CD4-positive, CD25-positive, alpha-beta regulatory T cell (primary cell): ENCODE results near the gene DCAF8. TPM values are rescaled to one million over a fixed set of nuclear protein-coding genes. Genes with fewer than 3 reads are reported as not detected.

ENCODE experiments used
- ATAC-seq, 2 donors: fragments of 150-1000 bp; cut with Tn5 transposase; one replicate each; pipeline ENCODE4 v1.10.0; 2021; ENCODE audit warnings: low read depth in 2 of 2, moderate number of reproducible peaks in 2 of 2, moderate library complexity in 1 of 2
- DNase-seq, 3 donors: peaks; one replicate each; pipeline versions ENCODE4 v3.0.0 to v3.0.0-alpha.2; 2012 to 2022; ENCODE audit warnings: mixed read lengths in 1 of 3
- H3K27ac ChIP-seq: one replicate; pipeline ENCODE4 v1.7.0; 2013; ENCODE audit warnings: mild to moderate bottlenecking, low read length; ENCODE audit not compliant: insufficient read depth, poor library complexity, severe bottlenecking
- H3K27me3 ChIP-seq: one replicate; pipeline ENCODE4 v1.7.0; 2013; ENCODE audit warnings: low read length; ENCODE audit not compliant: control insufficient read depth, insufficient read depth
- H3K36me3 ChIP-seq: one replicate; pipeline ENCODE4 v1.7.0; 2013; ENCODE audit warnings: mild to moderate bottlenecking, low read length, moderate library complexity; ENCODE audit not compliant: control insufficient read depth, insufficient read depth
- H3K4me1 ChIP-seq: 2 replicates; pipeline ENCODE4 v1.7.0; 2013; ENCODE audit warnings: mild to moderate bottlenecking, low read length; ENCODE audit not compliant: insufficient read depth, control insufficient read depth, poor library complexity, severe bottlenecking
- H3K4me3 ChIP-seq: one replicate; pipeline ENCODE4 v1.7.0; 2013; ENCODE audit warnings: low read depth, mild to moderate bottlenecking, low read length, moderate library complexity
- H3K9me3 ChIP-seq, 2 experiments: 1 replicate in 1 of 2; 2 replicates in 1 of 2; pipeline ENCODE4 v1.7.0; 2013; ENCODE audit warnings: low read length in 2 of 2, mild to moderate bottlenecking in 1 of 2, moderate library complexity in 1 of 2; ENCODE audit not compliant: control insufficient read depth in 2 of 2
- H3K27ac Mint-ChIP-seq, 3 donors: one replicate each; pipeline ENCODE4 v1.8.0; 2020 to 2022; ENCODE audit warnings: mild to moderate bottlenecking in 3 of 3, mixed read lengths in 3 of 3, moderate library complexity in 2 of 3
- H3K27me3 Mint-ChIP-seq: one replicate; pipeline ENCODE4 v1.8.0; 2022; ENCODE audit warnings: mild to moderate bottlenecking, mixed read lengths
- H3K36me3 Mint-ChIP-seq: one replicate; pipeline ENCODE4 v1.8.0; 2020; ENCODE audit warnings: mixed read lengths
- H3K4me1 Mint-ChIP-seq, 4 donors: one replicate each; pipeline ENCODE4 v1.8.0; 2020 to 2022; ENCODE audit warnings: mixed read lengths in 4 of 4, mild to moderate bottlenecking in 1 of 4
- H3K4me3 Mint-ChIP-seq, 4 donors: one replicate each; pipeline ENCODE4 v1.8.0; 2020 to 2022; ENCODE audit warnings: mild to moderate bottlenecking in 4 of 4, mixed read lengths in 4 of 4, moderate library complexity in 3 of 4
- H3K9me3 Mint-ChIP-seq, 7 donors: one replicate each; pipeline ENCODE4 v1.8.0; 2020 to 2022; ENCODE audit warnings: mixed read lengths in 7 of 7, mild to moderate bottlenecking in 3 of 7, moderate library complexity in 2 of 7
- polyA plus RNA-seq, 4 donors: library from polyadenylated mRNA; unstranded; fragments of 300-500 nt; fragmentation: Illumina TruSeq; gene quantifications; one replicate each; pipeline ENCODE4 v1.2.3, GENCODE V29; 2021
- total RNA-seq: library from RNA; stranded (reverse); gene quantifications from one replicate; pipeline ENCODE4 v1.2.3, GENCODE V29; 2022

The DCAF8 gene
- total and polyA plus RNA-seq, 5 donors from 2014 or later = 50.3 to 182 (median 56.2) TPM

DNA sequence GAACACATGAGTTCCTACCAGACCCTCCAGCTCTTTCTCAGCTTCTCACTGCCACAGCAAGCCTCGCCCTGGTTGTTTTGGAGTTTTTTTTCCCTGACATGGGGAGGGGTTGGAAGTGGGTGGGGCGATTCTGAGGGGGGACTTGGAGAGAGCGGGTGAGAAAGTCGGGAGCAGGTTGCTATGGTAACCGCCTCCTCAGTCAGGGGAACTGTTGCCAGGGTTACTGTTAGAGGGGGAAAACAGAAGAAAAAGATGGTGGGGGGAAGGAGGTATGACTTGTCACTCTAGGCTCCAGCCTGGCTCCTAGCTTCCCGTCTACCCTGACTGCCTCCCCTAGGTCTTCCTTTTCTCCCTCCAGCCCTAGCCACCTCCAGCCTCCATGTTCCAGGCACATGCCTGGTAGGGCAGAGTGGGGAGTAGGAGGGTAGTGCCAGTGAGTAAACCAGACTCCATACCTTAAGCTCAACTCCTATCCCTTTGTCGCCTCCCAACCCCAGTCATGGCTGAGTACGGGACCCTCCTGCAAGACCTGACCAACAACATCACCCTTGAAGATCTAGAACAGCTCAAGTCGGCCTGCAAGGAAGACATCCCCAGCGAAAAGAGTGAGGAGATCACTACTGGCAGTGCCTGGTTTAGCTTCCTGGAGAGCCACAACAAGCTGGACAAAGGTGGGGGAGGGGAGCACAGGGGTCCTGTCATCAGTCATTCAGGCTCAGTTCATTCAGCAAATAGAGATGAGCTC is 51.1 kb downstream of the DCAF8 start:
- Histone ChIP-seq H3K27ac (no peak overlapping the region), H3K4me3 (no peak overlapping the region), H3K36me3 (peaks cover 47% of the 10 kb centered on the region), H3K27me3 (no peaks in the 10 kb centered on the region), H3K4me1 (peaks cover 3% of the 10 kb centered on the region), H3K9me3 (no peaks in the 10 kb centered on the region)
- Mint-ChIP-seq H3K9me3 (no peaks in the 10 kb centered on the region), H3K4me1 (peaks cover 0 to 43% (median 24%) of the 10 kb centered on the region in 4 donors), H3K27me3 (no peaks in the 10 kb centered on the region), H3K36me3 (peaks cover 30% of the 10 kb centered on the region), H3K4me3 (no peak overlapping the region), H3K27ac (no peak overlapping the region)
- ATAC-seq (no peak), DNase-seq (no peak)

DNA sequence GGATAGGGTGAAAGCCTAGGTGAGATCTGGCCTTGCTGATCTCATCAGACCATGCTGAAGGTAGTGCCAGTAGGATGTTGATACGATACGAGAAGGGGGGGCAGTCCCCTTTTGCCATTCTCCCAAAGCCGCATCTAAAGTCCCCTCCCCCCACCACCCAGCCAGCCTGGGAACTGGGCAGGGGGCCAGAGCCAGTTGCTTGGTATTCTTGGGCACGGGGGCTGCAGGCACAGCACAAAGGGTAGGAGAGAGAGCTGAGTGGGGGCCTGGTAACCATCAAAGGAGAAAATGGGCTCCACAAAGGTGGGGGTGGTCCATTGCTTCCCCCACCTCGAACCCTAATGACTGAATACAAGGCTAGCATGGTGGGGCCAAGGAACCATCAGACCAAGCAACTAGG is 51.8 kb downstream of the DCAF8 start:
- H3K36me3 ChIP-seq = peaks cover 40% of the 10 kb centered on the region
- H3K36me3 Mint-ChIP-seq = peaks cover 26% of the 10 kb centered on the region
- H3K27me3 ChIP-seq = no peaks in the 10 kb centered on the region
- H3K9me3 ChIP-seq = no peaks in the 10 kb centered on the region
- H3K4me1 ChIP-seq = peaks cover 8% of the 10 kb centered on the region
- H3K4me1 Mint-ChIP-seq = peaks cover 0 to 48% (median 27%) of the 10 kb centered on the region in 4 donors
- peak overlapping the region in 2 of 3 donors; percentile 39 to 62 for H3K27ac Mint-ChIP-seq
- H3K4me3 ChIP-seq = no peak overlapping the region
- no peak overlapping the region for H3K4me3 Mint-ChIP-seq
- H3K9me3 Mint-ChIP-seq = no peaks in the 10 kb centered on the region
- no peak for DNase-seq
- no peak overlapping the region for H3K27ac ChIP-seq
- ATAC-seq = no peak
- H3K27me3 Mint-ChIP-seq = no peaks in the 10 kb centered on the region

DNA sequence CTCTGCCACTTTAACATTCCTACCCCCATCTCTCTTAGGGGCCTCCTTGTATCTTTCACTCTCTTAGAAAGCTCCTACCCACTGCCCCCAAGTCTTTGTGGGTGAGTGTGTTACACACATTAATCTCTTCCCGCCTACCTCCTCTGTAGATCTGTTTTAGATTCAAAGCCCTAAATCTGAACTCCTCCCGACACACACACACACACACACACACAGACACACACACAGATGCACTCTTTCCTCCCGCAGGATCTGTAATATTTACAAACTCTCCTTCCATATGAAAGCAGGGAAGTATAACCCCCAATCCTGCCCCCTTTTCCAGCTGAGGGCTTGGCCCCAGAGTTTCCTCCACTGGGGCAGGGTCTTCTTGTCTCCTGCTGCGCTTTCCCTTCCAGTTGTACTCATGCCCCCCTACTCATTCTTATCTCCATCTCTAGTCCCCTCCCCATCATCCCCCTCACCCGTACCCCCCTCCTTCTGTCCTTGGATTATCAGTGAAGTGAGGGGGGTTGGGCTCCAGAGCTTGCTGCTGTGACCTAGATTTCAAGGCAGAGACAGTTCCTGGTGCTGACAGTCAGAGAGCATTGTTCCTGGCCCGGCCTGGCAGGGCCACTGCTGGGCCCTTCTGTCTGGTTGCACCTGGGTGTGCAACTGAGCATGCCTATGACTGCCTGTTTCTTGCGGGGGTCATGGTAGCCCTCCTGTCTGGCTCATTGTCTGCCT is 52.9 kb downstream of the DCAF8 start:
- Histone ChIP-seq H3K4me1 (peaks cover 14% of the 10 kb centered on the region), H3K27ac (no peak overlapping the region), H3K4me3 (no peak overlapping the region), H3K9me3 (no peaks in the 10 kb centered on the region), H3K27me3 (no peaks in the 10 kb centered on the region), H3K36me3 (peaks cover 30% of the 10 kb centered on the region)
- Mint-ChIP-seq H3K27ac (peak overlapping the region; percentile 62 to 85 (median 79)), H3K4me1 (peaks cover 0 to 53% (median 30%) of the 10 kb centered on the region in 4 donors), H3K4me3 (peak overlapping the region in 2 of 4 donors; percentile 28 to 62), H3K36me3 (peaks cover 17% of the 10 kb centered on the region), H3K27me3 (no peaks in the 10 kb centered on the region), H3K9me3 (no peaks in the 10 kb centered on the region)
- no peak for DNase-seq
- no peak for ATAC-seq

DNA sequence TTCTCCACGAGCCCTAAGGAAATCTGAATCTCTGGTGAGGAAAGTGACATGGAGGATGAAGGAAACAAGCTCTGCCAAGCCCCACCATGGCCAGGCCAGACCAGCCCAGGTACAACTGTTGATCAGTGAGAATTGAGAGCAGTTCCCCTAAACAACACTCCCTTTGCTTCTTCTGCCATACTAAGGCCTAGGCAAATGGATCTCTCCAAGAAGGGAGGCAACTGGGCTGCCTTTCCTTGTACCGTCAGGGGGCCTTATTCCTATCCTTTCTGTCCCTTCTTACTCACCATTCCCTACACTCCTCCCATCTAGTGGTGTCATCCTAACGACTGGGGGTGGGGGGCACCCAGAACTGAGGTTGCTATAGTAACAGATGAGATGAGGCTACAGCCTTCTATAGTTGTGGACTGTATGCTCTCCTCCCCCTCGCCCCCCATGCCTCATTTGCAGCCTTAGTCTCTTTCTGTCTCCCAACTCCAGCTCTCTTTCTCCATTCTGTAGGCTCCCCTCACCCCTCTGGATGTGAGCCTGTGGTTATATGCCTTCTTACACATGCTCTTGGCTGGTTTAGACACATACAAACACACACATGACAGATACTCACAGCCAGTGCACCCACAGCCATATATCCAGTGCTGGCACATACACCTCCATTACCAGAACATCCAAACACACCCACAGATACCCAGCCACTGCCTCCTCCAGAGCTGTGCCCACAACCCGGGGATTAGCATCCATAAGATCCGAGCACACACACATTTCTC is 53.6 kb downstream of the DCAF8 start:
- Histone ChIP-seq H3K9me3 (no peaks in the 10 kb centered on the region), H3K27me3 (no peaks in the 10 kb centered on the region), H3K27ac (no peak overlapping the region), H3K4me1 (peaks cover 14% of the 10 kb centered on the region), H3K4me3 (no peak overlapping the region), H3K36me3 (peaks cover 23% of the 10 kb centered on the region)
- H3K4me3 Mint-ChIP-seq = peak overlapping the region in 2 of 4 donors; percentile 26 to 62
- H3K27ac Mint-ChIP-seq = peak overlapping the region; percentile 62 to 85 (median 79)
- ATAC-seq (no peak), DNase-seq (no peak)
- peaks cover 17% of the 10 kb centered on the region for H3K36me3 Mint-ChIP-seq
- H3K27me3 Mint-ChIP-seq = no peaks in the 10 kb centered on the region
- H3K9me3 Mint-ChIP-seq = no peaks in the 10 kb centered on the region
- peaks cover 0 to 59% (median 37%) of the 10 kb centered on the region in 4 donors for H3K4me1 Mint-ChIP-seq

DNA sequence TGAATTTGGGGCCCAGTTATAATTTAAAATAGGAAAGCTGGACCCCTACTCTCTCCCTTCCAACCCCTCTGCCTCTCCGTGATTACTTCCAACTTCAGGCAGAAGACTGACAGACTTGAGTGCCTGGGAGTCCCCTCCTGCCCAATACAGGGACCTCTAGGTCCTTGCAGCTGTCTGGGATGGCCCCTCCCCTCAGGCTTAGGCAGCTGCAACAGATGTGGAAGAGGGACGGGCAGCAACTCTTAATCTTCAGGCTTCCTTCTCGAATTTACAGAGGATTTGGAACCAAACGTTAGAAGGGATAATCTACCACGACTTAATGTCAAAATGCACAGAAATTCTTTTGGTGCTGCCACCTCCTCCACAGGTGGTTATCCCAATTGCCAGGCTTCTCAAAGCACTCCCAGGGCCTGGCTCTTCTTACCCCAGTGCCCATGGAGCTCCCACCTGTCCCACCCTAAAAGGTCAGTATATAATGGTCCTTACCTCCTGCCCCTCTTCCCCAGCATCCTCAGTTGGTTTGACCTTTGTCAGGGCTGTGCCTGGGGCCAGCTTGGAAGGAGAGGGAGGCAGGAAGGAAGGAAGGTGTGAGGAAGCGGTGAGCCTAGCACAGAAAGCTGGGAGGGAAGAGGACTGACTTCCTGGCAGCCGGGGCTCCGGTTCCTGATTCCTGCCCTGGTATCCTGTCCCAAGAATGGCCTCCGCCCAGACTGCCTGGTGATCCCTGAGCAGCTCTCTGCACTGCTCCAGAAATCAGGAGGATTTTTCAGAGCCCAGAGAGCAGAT is 54.4 kb downstream of the DCAF8 start:
- Mint-ChIP-seq H3K27me3 (no peaks in the 10 kb centered on the region), H3K4me1 (peaks cover 0 to 59% (median 37%) of the 10 kb centered on the region in 4 donors), H3K27ac (peak overlapping the region in 2 of 3 donors; percentile 78 to 95), H3K36me3 (peaks cover 13% of the 10 kb centered on the region), H3K4me3 (peak overlapping the region; percentile 43 to 95 (median 62)), H3K9me3 (no peaks in the 10 kb centered on the region)
- no peaks in the 10 kb centered on the region for H3K9me3 ChIP-seq
- H3K27me3 ChIP-seq = no peaks in the 10 kb centered on the region
- no peak for ATAC-seq
- DNase-seq = no peak
- peaks cover 17% of the 10 kb centered on the region for H3K36me3 ChIP-seq
- H3K27ac ChIP-seq = no peak overlapping the region
- no peak overlapping the region for H3K4me3 ChIP-seq
- H3K4me1 ChIP-seq = peaks cover 14% of the 10 kb centered on the region

DNA sequence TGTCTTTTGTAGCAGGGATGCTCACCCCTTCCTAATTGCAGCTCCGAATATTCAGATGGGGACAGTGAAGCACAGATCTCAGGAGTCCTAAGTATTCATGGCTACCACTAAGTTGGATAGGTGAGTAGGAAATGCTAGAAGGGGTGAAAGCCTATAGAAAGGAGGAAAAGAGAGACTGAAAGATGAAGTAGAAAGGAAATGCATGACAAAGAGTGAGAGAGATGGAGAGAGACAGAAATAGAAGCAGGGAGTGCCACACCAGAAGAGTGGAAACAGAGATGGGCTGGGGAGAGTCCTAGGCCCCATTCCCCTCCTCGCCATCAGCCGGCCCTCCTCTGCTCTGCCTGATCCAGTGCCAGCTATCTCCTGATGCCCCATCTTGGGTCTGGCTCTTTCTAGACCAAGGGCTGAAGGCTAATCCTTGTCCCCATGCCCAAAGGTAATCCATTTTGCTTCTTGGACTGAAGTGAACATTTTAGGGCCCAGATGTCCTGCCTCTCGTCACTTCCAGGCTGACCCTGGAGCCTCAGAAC is 55.2 kb downstream of the DCAF8 start:
- peaks cover 9% of the 10 kb centered on the region for H3K36me3 ChIP-seq
- Mint-ChIP-seq H3K27me3 (no peaks in the 10 kb centered on the region), H3K4me3 (peak overlapping the region; percentile 24 to 95 (median 91)), H3K9me3 (no peaks in the 10 kb centered on the region), H3K36me3 (peaks cover 8% of the 10 kb centered on the region), H3K4me1 (peaks cover 0 to 59% (median 36%) of the 10 kb centered on the region in 4 donors), H3K27ac (peak overlapping the region; percentile 92 to 95 (median 93))
- ATAC-seq (no peak), DNase-seq (no peak)
- no peaks in the 10 kb centered on the region for H3K9me3 ChIP-seq
- no peaks in the 10 kb centered on the region for H3K27me3 ChIP-seq
- H3K4me3 ChIP-seq = no peak overlapping the region
- peaks cover 14% of the 10 kb centered on the region for H3K4me1 ChIP-seq
- H3K27ac ChIP-seq = no peak overlapping the region
